HG02943 (cell line): ENCODE results near the gene RBMX.

Experiments
- ATAC-seq: cut with Tn5 transposase; IDR thresholded peaks from one replicate; pipeline ENCODE4 v1.9.1; 2021; ENCODE audit warnings: mild to moderate bottlenecking, low read depth, moderate library complexity; ENCODE audit not compliant: unreplicated experiment

RBMX gene

GRCh38 chrX:136850441-136851175, 29.9 kb downstream of the RBMX start:
- ATAC-seq: no peak

- no peak for ATAC-seq
These were observed 31.1 kb downstream of the RBMX start for GRCh38 chrX:136849395-136849794.

- no peak for ATAC-seq
These were observed 32.7 kb downstream of the RBMX start for GRCh38 chrX:136847874-136848273.

- no peak for ATAC-seq
These were observed 41.3 kb downstream of the RBMX start for GRCh38 chrX:136839196-136839595.

GRCh38 chrX:136835761-136836160, 44.8 kb downstream of the RBMX start:
- no peak for ATAC-seq

GRCh38 chrX:136829413-136829812, 51.1 kb downstream of the RBMX start:
- no peak for ATAC-seq

- no peak for ATAC-seq
These were observed 51.7 kb downstream of the RBMX start for GRCh38 chrX:136828830-136829229.

GRCh38 chrX:136827026-136827425, 53.5 kb downstream of the RBMX start:
- no peak for ATAC-seq

GRCh38 chrX:136825771-136826170, 54.8 kb downstream of the RBMX start:
- ATAC-seq: no peak
